Prostate gland (tissue), 2 donors: ENCODE data around the gene CREBL2.

Experiments used
- POLR2AphosphoS5 ChIP-seq: sonication (generic); formaldehyde crosslinking; IDR thresholded peaks from one replicate; pipeline ENCODE4 v1.6.1; 2017; ENCODE audit warnings: antibody characterized with exemption
- TF ChIP-seq, protein P1 (sequence below), 4 experiments: fragments of 200-600 bp in 2 of 4; fragments of 450-650 bp in 2 of 4; sonication (generic) in 2 of 4; IDR thresholded peaks; 1 replicate in 3 of 4; 2 replicates in 1 of 4; pipeline ENCODE4 v1.5.1; 2016 to 2019; ENCODE audit warnings: antibody characterized with exemption in 4 of 4, mild to moderate bottlenecking in 2 of 4, moderate library complexity in 2 of 4

DNA sequence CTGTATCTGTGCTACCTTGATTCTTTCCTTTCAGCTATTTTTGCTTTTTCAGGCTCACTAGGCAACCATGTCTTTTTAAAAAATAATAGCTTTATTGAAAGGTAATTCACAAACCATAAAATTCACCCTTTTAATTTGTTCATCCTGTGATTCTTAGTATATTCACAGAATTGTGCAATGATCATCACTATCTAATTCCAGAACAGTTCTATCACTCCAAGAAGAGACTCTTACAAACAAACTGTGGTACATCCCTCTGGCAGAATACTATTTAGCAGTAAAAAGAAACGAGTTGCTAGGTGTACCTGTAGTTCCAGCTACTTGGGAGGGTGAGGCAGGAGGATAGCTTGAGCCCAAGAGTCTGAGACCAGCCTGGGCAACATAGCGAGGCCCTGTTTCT, 14.8 kb downstream of the CREBL2 start:
- TF ChIP-seq POLR2AphosphoS5: no peak
- TF ChIP-seq, protein P1, sequence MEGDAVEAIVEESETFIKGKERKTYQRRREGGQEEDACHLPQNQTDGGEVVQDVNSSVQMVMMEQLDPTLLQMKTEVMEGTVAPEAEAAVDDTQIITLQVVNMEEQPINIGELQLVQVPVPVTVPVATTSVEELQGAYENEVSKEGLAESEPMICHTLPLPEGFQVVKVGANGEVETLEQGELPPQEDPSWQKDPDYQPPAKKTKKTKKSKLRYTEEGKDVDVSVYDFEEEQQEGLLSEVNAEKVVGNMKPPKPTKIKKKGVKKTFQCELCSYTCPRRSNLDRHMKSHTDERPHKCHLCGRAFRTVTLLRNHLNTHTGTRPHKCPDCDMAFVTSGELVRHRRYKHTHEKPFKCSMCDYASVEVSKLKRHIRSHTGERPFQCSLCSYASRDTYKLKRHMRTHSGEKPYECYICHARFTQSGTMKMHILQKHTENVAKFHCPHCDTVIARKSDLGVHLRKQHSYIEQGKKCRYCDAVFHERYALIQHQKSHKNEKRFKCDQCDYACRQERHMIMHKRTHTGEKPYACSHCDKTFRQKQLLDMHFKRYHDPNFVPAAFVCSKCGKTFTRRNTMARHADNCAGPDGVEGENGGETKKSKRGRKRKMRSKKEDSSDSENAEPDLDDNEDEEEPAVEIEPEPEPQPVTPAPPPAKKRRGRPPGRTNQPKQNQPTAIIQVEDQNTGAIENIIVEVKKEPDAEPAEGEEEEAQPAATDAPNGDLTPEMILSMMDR (IDR thresholded peaks at IDR 0.05): no peak
